ENCODE data around the gene DHX16.
"Not testable (repeated sequence)": the region's sequence is repeated elsewhere in the genome, so short reads cannot be mapped to it uniquely, and the experiment has no call there.

DHX16 gene

GRCh38 chr6:30672445-30673253, at the start of gene DHX16:
Gene DHX16, minus strand, starts transcription at chr6:30673006. Its CDS starts 165 bp downstream, at chr6:30672841.
- peak; percentile 95 for DNase-seq

- not testable (repeated sequence) for DNase-seq
These were observed 49.1 kb upstream of the DHX16 start for GRCh38 chr6:30722025-30722279.

GRCh38 chr6:30721198-30722024, 48.6 kb upstream of the DHX16 start:
- peak; percentile 94 for DNase-seq

- DNase-seq, result peak; percentile 81
These were observed 48.0 kb upstream of the DHX16 start for GRCh38 chr6:30720738-30721197.

GRCh38 chr6:30719791-30720737, 47.3 kb upstream of the DHX16 start, which contains the start of gene TUBB:
Gene TUBB, plus strand, starts transcription at chr6:30720352. Its CDS starts 155 bp downstream, at chr6:30720507.
- DNase-seq, result peak; percentile 98

GRCh38 chr6:30719356-30719755, 46.5 kb upstream of the DHX16 start:
- DNase-seq, result no peak

- DNase-seq, result not testable (repeated sequence)
These were observed 45.3 kb upstream of the DHX16 start for GRCh38 chr6:30717845-30718720.

GRCh38 chr6:30717129-30717844, 44.5 kb upstream of the DHX16 start, which contains the start of gene MDC1:
Gene MDC1, minus strand, starts transcription at chr6:30717281. Its CDS starts 2,106 bp downstream, at chr6:30715175.
- DNase-seq, result peak; percentile 99

GRCh38 chr6:30716879-30717128, 44.0 kb upstream of the DHX16 start:
- no peak for DNase-seq

GRCh38 chr6:30714263-30714662, 41.5 kb upstream of the DHX16 start:
- no peak for DNase-seq

- no peak for DNase-seq
These were observed 39.7 kb upstream of the DHX16 start for GRCh38 chr6:30712441-30712945.

- no peak for DNase-seq
These were observed 39.1 kb upstream of the DHX16 start for GRCh38 chr6:30711758-30712380.

GRCh38 chr6:30709101-30709868, 36.5 kb upstream of the DHX16 start:
- no peak for DNase-seq

- no peak for DNase-seq
These were observed 34.6 kb upstream of the DHX16 start for GRCh38 chr6:30707281-30707850.

GRCh38 chr6:30705620-30706019, 32.8 kb upstream of the DHX16 start:
- DNase-seq, result no peak

GRCh38 chr6:30703821-30704220, 31.0 kb upstream of the DHX16 start:
- no peak for DNase-seq

GRCh38 chr6:30703011-30703410, 30.2 kb upstream of the DHX16 start:
- DNase-seq, result no peak

- DNase-seq, result no peak
These were observed 27.5 kb upstream of the DHX16 start for GRCh38 chr6:30700340-30700739.

GRCh38 chr6:30696432-30696831, 23.6 kb upstream of the DHX16 start:
- no peak for DNase-seq
